Fibroblast of lung (primary cell): Measurements from ENCODE around the gene LCN9. TPM values are rescaled to one million over a fixed set of nuclear protein-coding genes. Genes with fewer than 3 reads are reported as not detected.

Source experiments
- DNase-seq, 2 donors: peaks; one replicate each; pipeline versions ENCODE4 v3.0.0 to v3.0.0-alpha.2; 2010; ENCODE audit warnings: low read depth in 2 of 2
- H2AFZ ChIP-seq: 2 replicates; pipeline ENCODE4 v1.5.1; 2012; ENCODE audit warnings: low read length, control low read depth, inconsistent platforms
- H3K27ac ChIP-seq: 2 replicates; pipeline ENCODE4 v1.5.1; 2011; ENCODE audit warnings: low read length, control low read depth; ENCODE audit not compliant: insufficient read depth
- H3K27me3 ChIP-seq: 2 replicates; pipeline ENCODE4 v1.5.1; 2011; ENCODE audit warnings: mild to moderate bottlenecking, low read length; ENCODE audit not compliant: control insufficient read depth, insufficient read depth
- H3K36me3 ChIP-seq: 2 replicates; pipeline ENCODE4 v1.5.1; 2011; ENCODE audit warnings: low read length; ENCODE audit not compliant: control insufficient read depth, insufficient read depth
- H3K4me1 ChIP-seq: 2 replicates; pipeline ENCODE4 v1.5.1; 2011; ENCODE audit warnings: low read length; ENCODE audit not compliant: control insufficient read depth, insufficient read depth; ENCODE audit errors: extremely low read depth
- H3K4me2 ChIP-seq: 2 replicates; pipeline ENCODE4 v1.5.1; 2011; ENCODE audit warnings: low read length, control low read depth; ENCODE audit not compliant: insufficient read depth; ENCODE audit errors: extremely low read depth
- H3K4me3 ChIP-seq, 4 experiments: fragments of 200-600 bp in 1 of 4; sonication (generic) in 1 of 4; replicated peaks in 1 of 4; 2 replicates each; pipeline ENCODE4 v1.5.1; 2011 to 2016; ENCODE audit warnings: low read length in 4 of 4, low read depth in 3 of 4, mild to moderate bottlenecking in 3 of 4, control low read depth in 2 of 4, inconsistent platforms in 1 of 4, mixed read lengths in 1 of 4; ENCODE audit not compliant: insufficient read depth in 1 of 4; ENCODE audit errors: control extremely low read depth in 1 of 4
- H3K79me2 ChIP-seq: 2 replicates; pipeline ENCODE4 v1.5.1; 2012; ENCODE audit warnings: mild to moderate bottlenecking, low read length, inconsistent platforms; ENCODE audit not compliant: control insufficient read depth, insufficient read depth
- H3K9ac ChIP-seq: 2 replicates; pipeline ENCODE4 v1.5.1; 2011; ENCODE audit warnings: mild to moderate bottlenecking, low read length, control low read depth; ENCODE audit not compliant: insufficient read depth
- H3K9me3 ChIP-seq: 2 replicates; pipeline ENCODE4 v1.5.1; 2012; ENCODE audit warnings: low read depth, low read length; ENCODE audit not compliant: control insufficient read depth, insufficient read depth
- H4K20me1 ChIP-seq: 2 replicates; pipeline ENCODE4 v1.5.1; 2011; ENCODE audit warnings: low read length; ENCODE audit not compliant: control insufficient read depth, insufficient read depth; ENCODE audit errors: extremely low read depth
- CTCF ChIP-seq, 2 donors: IDR thresholded peaks in 1 of 2; conservative IDR thresholded peaks in 1 of 2; 1 replicate in 1 of 2; 2 replicates in 1 of 2; pipeline ENCODE4 v1.5.1; 2011 to 2012; ENCODE audit warnings: low read length in 2 of 2, control low read depth in 1 of 2, inconsistent platforms in 1 of 2, low read depth in 1 of 2, mild to moderate bottlenecking in 1 of 2
- EZH2 ChIP-seq: IDR thresholded peaks from 2 replicates; pipeline ENCODE4 v1.5.1; 2012; ENCODE audit warnings: low read length, control low read depth, mild to moderate bottlenecking; ENCODE audit errors: missing control alignments
- polyA plus RNA-seq, 2 donors: library from polyadenylated mRNA; depleted of rRNA in 1 of 2; stranded (reverse) in 1 of 2; unstranded in 1 of 2; fragments of >200 nt; gene quantifications; 2 replicates each; pipeline ENCODE4 v1.2.1, GENCODE V29; 2011 to 2012; ENCODE audit warnings: missing spikeins in 1 of 2
- total RNA-seq: library from RNA; depleted of rRNA; stranded (reverse); fragments of >200 nt; gene quantifications from 2 replicates; pipeline ENCODE4 v1.2.1, GENCODE V29; 2014

The LCN9 gene
- total and polyA plus RNA-seq, 2 donors (not counting 1 experiment from before 2014, with no cell fraction given): not detected

GRCh38 chr9:135644631-135645218, 18.4 kb upstream of the LCN9 start:
- Histone ChIP-seq H3K27ac (no peak overlapping the region), H3K4me2 (no peak overlapping the region), H3K9me3 (no peaks in the 10 kb centered on the region), H3K79me2 (no peaks in the 10 kb centered on the region), H2AFZ (no peak overlapping the region), H3K4me3 (no peak overlapping the region), H3K4me1 (no peaks in the 10 kb centered on the region), H4K20me1 (no peaks in the 10 kb centered on the region), H3K9ac (no peak overlapping the region), H3K27me3 (no peaks in the 10 kb centered on the region), H3K36me3 (no peaks in the 10 kb centered on the region)
- no peak for TF ChIP-seq CTCF (conservative IDR thresholded peaks at IDR 0.05 in 1 of 2, IDR thresholded peaks at IDR 0.05 in 1 of 2; ENCODE audit: low read depth in 1 of 2, low read length in 2 of 2)
- no peak for TF ChIP-seq EZH2
- DNase-seq: no peak

- no peak overlapping the region for H3K4me3 ChIP-seq
- H3K79me2 ChIP-seq: no peaks in the 10 kb centered on the region
- H3K27ac ChIP-seq: no peak overlapping the region
- H3K27me3 ChIP-seq: no peaks in the 10 kb centered on the region
- no peaks in the 10 kb centered on the region for H3K9me3 ChIP-seq
- H4K20me1 ChIP-seq: no peaks in the 10 kb centered on the region
- H3K4me2 ChIP-seq: no peak overlapping the region
- no peaks in the 10 kb centered on the region for H3K4me1 ChIP-seq
- no peak overlapping the region for H3K9ac ChIP-seq
- H3K36me3 ChIP-seq: no peaks in the 10 kb centered on the region
- DNase-seq: peak in 1 of 2 donors; percentile 1
- no peak overlapping the region for H2AFZ ChIP-seq
- no peak for TF ChIP-seq CTCF (conservative IDR thresholded peaks at IDR 0.05 in 1 of 2, IDR thresholded peaks at IDR 0.05 in 1 of 2; ENCODE audit: low read depth in 1 of 2, low read length in 2 of 2)
- TF ChIP-seq EZH2: no peak
These were observed 15.2 kb upstream of the LCN9 start for GRCh38 chr9:135647884-135648283.

- Histone ChIP-seq H3K4me1 (no peaks in the 10 kb centered on the region), H3K36me3 (no peaks in the 10 kb centered on the region), H3K9ac (no peak overlapping the region), H3K27me3 (no peaks in the 10 kb centered on the region), H3K4me3 (no peak overlapping the region), H3K27ac (no peak overlapping the region), H3K9me3 (no peaks in the 10 kb centered on the region), H3K79me2 (no peaks in the 10 kb centered on the region), H4K20me1 (no peaks in the 10 kb centered on the region), H2AFZ (no peak overlapping the region), H3K4me2 (no peak overlapping the region)
- TF ChIP-seq EZH2 (no peak), CTCF (conservative IDR thresholded peaks at IDR 0.05 in 1 of 2, IDR thresholded peaks at IDR 0.05 in 1 of 2; ENCODE audit: low read depth in 1 of 2, low read length in 2 of 2) (no peak)
- no peak for DNase-seq
These were observed 14.4 kb upstream of the LCN9 start for GRCh38 chr9:135648494-135649410.
